Activated CD4-positive, alpha-beta T cell treated with anti-CD3 and anti-CD28 coated beads, Interleukin-10, Interleukin-2, amounts not matched to agents 100 ng/mL and 50 ng/mL, durations not matched to agents 16 hours and 8 hours (primary cell): Measurements from ENCODE around the gene NANOG.
"Not testable (repeated sequence)": the region's sequence is repeated elsewhere in the genome, so short reads cannot be mapped to it uniquely, and the experiment has no call there.

ENCODE experiments used
- DNase-seq: peaks from one replicate; pipeline ENCODE4 v3.0.0-alpha.2; 2020

Gene NANOG

DNA sequence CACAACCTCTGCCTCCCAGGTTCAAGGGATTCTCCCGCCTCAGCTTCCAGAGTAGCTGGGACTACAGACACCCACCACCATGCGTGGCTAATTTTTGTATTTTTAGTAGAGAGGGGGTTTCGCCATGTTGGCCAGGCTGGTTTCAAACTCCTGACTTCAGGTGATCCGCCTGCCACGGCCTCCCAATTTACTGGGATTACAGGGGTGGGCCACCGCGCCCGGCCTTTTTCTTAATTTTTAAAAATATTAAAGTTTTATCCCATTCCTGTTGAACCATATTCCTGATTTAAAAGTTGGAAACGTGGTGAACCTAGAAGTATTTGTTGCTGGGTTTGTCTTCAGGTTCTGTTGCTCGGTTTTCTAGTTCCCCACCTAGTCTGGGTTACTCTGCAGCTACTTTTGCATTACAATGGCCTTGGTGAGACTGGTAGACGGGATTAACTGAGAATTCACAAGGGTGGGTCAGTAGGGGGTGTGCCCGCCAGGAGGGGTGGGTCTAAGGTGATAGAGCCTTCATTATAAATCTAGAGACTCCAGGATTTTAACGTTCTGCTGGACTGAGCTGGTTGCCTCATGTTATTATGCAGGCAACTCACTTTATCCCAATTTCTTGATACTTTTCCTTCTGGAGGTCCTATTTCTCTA lies at the start of gene NANOG:
Gene NANOG (plus strand): TSS at position 519 of the 645 bp plus-strand sequence. CDS start 213 bp downstream, outside the sequence.
- not testable (repeated sequence) for DNase-seq

GRCh38 chr12:7747246-7747645 lies 42.0 kb upstream of the NANOG start, which contains the start of gene CLEC4C:
Gene CLEC4C, minus strand, starts transcription at chr12:7747375. Its CDS starts 27 bp downstream, at chr12:7747348.
- DNase-seq = no peak

GRCh38 chr12:7748852-7749251 lies 40.4 kb upstream of the NANOG start:
- no peak for DNase-seq

DNA sequence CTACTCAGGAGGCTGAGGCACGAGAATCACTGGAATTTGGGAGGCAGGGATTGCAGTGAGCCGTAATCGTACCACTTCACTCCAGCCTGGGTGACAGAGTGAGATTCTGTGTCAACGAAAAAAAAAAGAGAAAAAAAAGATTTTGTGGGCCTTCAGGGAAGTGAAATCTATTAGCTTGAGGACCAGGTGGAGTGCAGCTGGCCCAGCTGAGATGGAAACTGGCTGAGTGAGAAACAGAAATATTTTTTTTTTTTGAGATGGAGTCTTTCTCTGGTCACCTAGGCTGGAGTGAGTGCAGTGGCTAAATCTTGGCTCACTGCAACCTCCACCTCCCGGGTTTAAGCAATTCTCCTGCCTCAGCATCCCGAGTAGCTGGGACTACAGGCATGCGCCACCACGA lies 39.8 kb upstream of the NANOG start:
- no peak for DNase-seq

- DNase-seq = no peak
Observed at GRCh38 chr12:7750350-7750749, 38.9 kb upstream of the NANOG start.

DNA sequence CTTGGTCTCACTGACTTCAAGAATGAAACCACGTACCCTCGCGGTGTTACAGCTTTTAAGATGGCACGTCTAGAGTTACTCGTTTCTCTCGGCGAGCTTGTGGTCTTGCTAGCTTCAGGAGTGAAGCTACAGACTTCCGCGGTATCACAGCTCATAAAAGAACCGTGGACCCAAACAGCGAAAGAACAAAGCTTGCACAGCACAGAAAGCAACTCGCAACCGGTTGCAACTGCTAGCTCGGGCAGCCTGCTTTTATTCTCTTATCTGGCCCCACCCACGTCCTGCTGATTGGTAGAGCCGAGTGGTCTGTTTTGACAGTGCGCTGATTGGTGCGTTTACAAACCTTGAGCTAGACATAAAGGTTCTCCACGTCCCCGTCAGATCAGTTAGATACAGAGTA lies 37.8 kb upstream of the NANOG start:
- DNase-seq = no peak

DNA sequence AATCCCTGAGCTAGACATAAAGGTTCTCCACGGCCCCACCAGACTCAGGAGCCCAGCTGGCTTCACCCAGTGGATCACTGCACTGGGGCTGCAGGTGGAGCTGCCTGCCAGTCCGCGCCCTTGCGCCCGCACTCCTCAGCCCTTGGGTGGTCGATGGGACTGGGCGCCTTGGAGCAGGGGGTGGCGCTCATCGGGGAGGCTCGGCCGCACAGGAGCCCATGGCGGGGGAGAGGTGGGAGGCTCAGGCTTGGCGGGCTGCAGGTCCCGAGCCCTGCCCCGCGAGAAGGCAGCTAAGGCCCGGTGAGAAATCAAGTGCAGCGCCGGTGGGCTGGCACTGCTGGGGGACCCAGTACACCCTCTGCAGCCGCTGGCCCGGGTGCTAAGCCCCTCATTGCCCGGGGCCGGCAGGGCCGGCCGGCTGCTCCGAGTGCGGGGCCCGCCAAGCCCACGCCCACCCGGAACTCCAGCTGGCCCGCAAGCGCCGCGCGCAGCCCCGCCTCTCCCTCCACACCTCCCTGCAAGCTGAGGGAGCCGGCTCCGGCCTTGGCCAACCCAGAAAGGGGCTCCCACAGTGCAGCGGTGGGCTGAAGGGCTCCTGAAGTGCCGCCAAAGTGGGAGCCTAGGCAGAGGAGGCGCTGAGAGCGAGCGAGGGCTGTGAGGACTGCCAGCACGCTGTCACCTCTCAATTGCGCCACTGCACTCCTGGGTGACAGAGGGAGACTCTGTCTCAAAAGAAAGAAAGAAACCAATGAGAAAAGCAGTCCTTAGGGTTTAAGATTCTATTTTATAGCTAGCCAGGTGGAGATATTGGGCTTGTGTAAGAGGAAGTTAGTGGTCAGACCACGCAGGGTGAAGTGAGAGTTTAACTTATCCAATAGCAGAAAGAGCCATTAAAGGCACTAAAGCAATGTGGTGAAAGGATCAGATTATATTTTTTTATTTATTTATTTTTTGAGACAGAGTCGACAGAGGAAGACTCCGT lies 37.0 kb upstream of the NANOG start:
- not testable (repeated sequence) for DNase-seq

GRCh38 chr12:7755668-7756067 lies 33.5 kb upstream of the NANOG start:
- peak; percentile 16 for DNase-seq

- DNase-seq = no peak
Observed at GRCh38 chr12:7756993-7757392, 32.2 kb upstream of the NANOG start.

DNA sequence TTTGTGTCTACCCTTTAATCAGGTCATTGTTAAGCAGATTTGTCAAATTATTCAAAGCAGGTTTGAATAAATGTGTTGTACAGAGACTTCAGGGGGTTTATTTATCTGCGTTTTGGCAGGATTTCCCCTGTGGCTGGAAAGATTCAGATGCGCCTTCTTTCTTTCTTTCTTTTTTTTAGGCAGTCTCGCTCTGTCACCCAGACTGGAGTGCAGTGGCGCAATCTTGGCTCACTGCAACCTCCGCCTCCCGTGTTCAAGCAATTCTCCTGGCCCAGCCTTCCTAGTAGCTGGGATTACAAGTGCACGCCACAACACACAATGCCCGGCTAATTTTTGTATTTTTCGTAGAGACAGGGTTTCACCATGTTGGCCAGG lies 30.4 kb upstream of the NANOG start:
- DNase-seq = no peak

DNA sequence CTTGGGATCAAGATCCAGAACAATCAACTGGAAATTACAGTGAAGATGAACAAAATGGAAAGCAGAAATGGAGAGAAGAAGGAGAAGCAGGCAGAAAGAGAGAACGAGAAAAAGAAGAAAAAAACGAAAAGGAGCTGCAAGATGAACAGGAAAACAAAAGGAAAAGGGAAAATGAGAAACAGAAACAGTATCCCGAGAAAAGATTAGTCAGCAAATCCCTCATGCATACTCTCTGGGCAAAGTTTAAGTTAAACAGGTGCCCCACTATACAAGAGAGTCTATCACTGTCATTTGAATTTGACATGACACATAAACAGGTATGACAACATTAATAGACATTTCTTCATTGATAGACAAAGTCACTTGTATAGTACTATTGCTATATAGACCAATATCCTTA lies 19.2 kb upstream of the NANOG start:
- no peak for DNase-seq

GRCh38 chr12:7781274-7781673 lies 7.9 kb upstream of the NANOG start:
- no peak for DNase-seq

DNA sequence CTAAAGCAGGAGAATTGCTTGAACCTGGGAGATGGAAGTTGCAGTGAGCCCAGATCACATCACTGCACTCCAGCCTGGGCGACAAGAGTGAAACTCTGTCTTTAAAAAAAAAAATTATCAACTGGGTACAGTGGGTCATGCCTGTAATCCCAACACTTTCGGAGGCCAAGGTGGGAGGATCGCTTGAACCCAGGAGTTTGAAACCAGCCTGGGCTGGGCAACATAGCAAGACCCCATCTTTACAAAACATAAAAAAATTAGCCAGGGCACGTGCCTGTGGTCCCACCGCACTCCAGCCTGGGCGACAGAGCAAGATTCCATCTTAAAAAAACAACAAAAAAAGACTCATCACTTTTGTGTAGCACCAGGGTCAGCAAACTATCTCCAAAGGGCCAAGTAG lies 7.1 kb upstream of the NANOG start:
- no peak for DNase-seq

DNA sequence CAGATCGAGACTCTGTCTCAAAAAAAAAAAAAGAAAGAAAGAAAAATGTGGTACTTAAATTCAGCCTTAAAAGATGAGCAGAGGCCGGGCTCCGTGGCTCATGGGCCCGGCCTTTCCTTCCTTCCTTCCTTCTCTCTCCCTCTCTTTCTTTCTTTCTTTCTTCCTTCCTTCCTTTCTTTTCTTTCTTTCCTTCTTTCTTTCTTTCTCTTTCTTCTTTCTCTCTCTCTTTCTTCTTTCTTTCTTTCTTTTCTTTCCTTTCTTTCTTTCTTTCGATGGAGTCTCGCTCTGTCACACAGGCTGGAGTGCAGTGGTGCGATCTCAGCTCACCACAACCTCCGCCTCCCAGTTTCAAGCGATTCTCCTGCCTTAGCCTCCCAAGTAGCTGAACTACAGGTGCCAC lies 5.8 kb upstream of the NANOG start:
- not testable (repeated sequence) for DNase-seq

DNA sequence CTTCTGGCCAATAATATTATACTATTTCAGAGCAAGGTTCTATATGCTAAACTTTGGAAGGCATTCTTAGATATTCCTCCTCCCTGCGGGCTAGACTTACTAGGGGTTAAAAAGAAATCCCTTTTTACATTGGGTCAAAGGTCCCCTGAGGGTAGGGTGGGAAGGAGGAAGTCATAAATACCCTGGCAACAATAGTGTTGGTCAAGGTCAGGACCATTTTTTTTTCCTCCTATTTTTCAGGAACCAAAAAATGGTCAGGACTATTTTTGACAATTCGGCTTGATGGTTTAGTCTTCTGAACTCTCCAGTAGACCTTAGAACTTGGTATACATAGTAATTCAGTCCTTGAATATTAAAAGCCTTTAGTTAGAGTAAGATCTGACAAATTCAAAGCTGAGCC lies 4.5 kb upstream of the NANOG start:
- no peak for DNase-seq

- DNase-seq = no peak
Observed at GRCh38 chr12:7787574-7788293, 1.5 kb upstream of the NANOG start.

DNA sequence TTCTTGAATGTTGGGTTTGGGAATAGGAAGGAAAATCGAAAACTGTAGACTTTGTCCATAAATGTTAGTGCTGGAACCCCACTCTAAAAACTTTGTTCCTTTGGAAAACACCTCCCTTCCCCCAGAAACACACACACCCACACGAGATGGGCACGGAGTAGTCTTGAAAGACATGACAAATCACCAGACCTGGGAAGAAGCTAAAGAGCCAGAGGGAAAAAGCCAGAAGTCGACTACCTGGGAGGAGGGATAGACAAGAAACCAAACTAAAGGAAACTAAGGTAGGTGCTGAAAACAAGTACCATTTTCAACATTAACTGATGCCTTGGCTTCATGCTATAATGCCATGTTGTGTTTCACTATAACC lies 925 bp upstream of the NANOG start:
- DNase-seq = no peak

DNA sequence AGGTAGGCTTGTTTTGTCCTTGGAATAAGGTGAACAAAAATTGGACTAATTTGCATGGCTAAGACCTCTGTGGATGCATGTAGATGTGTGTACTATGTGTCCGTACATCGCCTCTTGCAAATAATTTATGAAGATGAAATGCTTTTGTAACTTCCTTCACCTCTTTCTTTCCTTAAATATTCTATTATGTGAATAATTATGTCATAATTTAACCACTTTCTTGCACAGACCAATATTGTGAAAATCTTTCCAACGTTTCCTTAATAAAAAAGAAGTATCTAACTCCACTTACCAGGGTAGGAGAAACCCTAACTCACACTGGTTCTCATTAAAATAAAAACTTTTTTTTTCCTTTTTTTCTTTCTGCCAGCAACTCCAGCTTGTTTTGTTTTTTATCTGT lies 4.0 kb downstream of the NANOG start:
- no peak for DNase-seq

DNA sequence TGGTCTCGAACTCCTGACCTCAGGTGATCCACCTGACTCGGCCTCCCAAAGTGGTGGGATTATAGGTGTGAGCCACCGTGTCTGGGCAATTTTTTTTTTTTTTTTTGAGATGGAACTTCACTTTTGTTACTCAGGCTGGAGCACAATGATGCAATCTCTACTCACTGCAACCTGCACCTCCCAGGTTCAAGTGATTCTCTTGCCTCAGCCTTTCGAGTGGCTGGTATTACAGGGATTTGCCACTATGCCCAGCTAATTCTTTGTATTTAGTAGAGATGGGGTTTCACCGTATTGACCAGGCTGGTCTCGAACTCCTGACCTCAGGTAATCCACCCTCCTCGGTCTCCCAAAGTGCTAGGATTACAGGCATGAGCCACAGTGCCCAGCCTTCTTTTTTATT lies 8.1 kb downstream of the NANOG start:
- not testable (repeated sequence) for DNase-seq

DNA sequence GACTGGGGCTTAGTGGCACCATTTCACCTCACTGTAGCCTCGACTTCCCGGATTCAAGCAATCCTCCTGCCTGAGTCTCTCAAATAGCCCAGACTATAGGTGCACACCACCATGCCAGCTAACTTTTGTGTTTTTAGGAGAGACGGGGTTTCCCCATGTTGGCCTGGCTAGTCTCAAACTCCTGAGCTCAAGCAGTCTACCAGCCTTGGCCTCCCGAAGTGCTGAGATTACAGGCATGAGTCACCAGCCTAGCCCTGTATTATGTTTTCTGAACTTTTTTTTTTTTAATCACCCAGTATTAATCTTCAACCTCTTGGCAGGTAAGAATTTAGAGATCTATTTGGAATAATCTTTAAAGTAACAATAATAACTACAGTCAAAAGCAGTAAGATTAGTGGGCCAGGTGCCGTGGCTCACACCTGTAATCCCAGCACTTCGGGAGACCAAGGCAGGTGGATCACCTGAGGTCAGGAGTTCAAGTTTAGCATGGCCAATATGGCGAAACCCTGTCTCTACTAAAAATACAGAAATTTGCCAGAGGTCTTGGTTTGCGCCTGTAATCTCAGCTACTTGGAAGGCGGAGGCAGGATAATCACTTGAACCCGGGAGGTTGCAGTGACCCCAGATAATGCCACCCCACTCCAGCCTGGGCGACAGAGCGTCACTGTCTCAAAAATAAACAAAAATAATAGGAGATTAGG lies 8.6 kb downstream of the NANOG start:
- no peak for DNase-seq

- not testable (repeated sequence) for DNase-seq
Observed at GRCh38 chr12:7798750-7799308, 9.6 kb downstream of the NANOG start.

GRCh38 chr12:7801460-7801859 lies 12.3 kb downstream of the NANOG start:
- DNase-seq = no peak
